ENCODE results near the gene MIGA2.

MIGA2 gene

DNA sequence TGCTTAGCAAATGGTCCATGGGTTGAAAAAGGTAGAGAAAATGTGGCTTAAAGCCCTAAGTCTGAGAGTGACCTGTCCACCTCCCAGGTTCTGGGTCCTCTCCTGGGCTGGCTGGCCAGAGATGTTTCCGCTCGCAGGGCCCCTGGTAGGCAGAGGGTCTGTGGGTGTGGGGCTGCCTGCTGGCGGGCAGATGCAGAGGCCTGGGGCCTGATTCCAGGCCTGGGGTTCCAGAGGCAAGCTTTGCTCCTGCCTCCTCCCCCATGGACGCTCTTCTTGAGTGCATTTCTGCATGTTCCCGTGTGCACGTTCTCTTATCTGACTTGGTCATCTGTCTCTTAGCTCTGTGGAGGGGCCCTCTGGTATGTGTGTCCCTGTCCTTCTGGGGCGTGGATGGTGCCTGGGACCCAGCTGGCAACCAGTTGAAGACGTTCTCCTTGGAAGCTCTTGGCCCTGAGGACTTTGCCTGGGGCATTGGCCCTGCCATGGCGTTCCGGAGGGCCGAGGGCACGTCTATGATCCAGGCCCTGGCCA is 3.8 kb downstream of the MIGA2 start:
- TF ChIP-seq, protein P1, sequence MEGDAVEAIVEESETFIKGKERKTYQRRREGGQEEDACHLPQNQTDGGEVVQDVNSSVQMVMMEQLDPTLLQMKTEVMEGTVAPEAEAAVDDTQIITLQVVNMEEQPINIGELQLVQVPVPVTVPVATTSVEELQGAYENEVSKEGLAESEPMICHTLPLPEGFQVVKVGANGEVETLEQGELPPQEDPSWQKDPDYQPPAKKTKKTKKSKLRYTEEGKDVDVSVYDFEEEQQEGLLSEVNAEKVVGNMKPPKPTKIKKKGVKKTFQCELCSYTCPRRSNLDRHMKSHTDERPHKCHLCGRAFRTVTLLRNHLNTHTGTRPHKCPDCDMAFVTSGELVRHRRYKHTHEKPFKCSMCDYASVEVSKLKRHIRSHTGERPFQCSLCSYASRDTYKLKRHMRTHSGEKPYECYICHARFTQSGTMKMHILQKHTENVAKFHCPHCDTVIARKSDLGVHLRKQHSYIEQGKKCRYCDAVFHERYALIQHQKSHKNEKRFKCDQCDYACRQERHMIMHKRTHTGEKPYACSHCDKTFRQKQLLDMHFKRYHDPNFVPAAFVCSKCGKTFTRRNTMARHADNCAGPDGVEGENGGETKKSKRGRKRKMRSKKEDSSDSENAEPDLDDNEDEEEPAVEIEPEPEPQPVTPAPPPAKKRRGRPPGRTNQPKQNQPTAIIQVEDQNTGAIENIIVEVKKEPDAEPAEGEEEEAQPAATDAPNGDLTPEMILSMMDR (IDR thresholded peaks at IDR 0.05; ENCODE audit: low read depth, low read length, missing control alignments), result no peak
- in situ Hi-C loops (cut with HindIII; ENCODE audit: low sequenced_read_pairs), result no loop called here
- DNase-seq (ENCODE audit: low read depth), result no peak
- no peak overlapping the region for H3K4me3 ChIP-seq (ENCODE audit: low read depth, low read length)

DNA sequence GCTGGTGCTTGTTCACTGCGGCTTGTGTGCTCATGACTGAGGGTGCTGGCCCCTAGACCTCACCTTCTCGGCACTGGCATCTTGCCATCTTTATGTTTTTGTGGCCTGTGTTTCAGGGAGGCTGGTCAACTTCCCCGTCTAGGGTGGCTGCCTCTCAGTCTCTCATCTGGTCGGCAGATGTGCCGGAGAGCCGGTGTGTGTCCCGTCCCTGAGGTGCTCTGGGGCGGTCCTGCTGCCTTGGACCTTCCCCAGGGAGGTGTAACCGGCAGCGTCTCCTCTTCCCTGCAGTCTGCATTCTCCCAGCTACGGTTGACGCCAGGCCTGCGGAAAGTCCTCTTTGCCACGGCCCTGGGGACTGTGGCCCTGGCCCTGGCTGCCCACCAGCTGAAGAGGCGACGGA is 5.6 kb downstream of the MIGA2 start:
- in situ Hi-C loops (cut with HindIII; ENCODE audit: low sequenced_read_pairs), result no loop called here
- TF ChIP-seq, protein P1 (IDR thresholded peaks at IDR 0.05; ENCODE audit: low read depth, low read length, missing control alignments), result no peak
- no peak overlapping the region for H3K4me3 ChIP-seq (ENCODE audit: low read depth, low read length)
- no peak for DNase-seq (ENCODE audit: low read depth)

DNA sequence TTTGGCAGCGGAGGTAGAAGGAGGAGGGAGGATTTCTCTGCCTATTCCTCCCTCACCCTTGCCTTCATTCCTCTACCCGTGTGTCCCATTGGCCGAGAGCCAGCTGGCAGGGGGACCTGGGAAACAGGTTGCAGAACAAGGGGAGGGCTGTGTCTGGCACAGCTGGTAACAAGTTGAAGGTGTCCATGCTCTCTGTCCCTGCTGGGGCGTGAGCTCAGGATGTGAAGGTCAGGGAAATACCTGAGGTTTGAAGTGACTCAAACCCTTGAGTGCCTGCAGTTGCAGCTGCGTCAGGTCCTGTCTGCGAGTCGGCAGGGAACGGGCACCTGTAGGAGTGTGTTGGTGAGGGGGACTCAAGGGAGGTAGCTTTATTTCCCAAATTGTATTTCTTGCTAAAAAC is 16.2 kb downstream of the MIGA2 start:
- in situ Hi-C loops (cut with HindIII; ENCODE audit: low sequenced_read_pairs), result no loop called here
- DNase-seq (ENCODE audit: low read depth), result no peak
- no peak overlapping the region for H3K4me3 ChIP-seq (ENCODE audit: low read depth, low read length)
- TF ChIP-seq, protein P1 (IDR thresholded peaks at IDR 0.05; ENCODE audit: low read depth, low read length, missing control alignments), result no peak

DNA sequence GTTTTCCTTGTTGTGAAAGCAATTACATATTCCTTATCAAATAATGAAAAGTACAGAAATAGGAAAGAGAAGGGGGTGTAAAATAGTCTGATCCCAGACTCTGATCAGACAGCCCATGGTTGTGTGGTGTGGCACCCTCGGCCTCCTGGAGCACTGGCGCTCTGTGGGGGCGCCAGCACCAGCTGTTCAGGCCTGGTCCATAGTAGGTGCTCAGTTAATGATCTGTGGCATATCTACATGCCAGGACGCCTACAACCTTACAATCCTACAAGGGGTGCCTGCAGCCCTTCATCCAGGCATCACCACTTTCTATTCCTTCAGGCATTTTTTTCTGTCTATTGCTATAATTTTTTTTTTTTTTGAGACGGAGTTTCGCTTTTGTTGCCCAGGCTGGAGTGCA is 16.6 kb downstream of the MIGA2 start:
- H3K4me3 ChIP-seq (ENCODE audit: low read depth, low read length), result no peak overlapping the region
- in situ Hi-C loops (cut with HindIII; ENCODE audit: low sequenced_read_pairs), result no loop called here
- TF ChIP-seq, protein P1 (IDR thresholded peaks at IDR 0.05; ENCODE audit: low read depth, low read length, missing control alignments), result no peak
- DNase-seq (ENCODE audit: low read depth), result no peak

DNA sequence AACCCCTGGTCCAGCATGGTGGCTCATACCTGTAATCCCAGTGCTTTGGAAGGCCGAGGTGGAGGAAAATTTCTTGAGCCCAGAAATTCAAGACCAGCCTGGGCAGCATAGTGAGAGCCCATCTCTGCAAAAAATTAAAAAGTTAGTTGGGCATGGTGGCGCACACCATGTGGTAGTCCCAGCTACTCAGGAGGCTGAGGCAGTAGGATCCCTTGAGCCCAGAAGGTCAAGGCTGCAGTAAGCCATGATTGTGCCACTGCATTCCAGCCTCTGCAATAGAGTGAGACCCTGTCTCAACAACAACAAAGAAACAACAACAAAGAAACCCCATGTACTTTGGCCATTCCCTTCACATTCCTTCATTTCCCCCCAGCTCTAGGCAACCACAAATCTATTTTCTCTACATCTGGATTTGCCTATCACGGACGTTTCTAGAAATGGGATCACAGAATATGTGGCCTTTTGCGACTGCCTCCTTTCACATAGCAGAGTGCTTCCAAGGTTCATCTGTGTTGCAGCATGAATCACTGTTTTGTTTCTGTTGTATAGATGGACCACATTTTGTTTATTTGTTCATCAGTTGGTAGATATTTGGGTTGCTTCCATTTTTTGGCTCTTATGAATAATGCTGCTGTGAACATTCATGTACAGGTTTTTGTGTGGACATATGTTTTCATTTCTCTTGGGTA is 17.9 kb downstream of the MIGA2 start:
- in situ Hi-C loops (cut with HindIII; ENCODE audit: low sequenced_read_pairs), result no loop called here
- no peak overlapping the region for H3K4me3 ChIP-seq (ENCODE audit: low read depth, low read length)
- DNase-seq (ENCODE audit: low read depth), result no peak
- TF ChIP-seq, protein P1 (IDR thresholded peaks at IDR 0.05; ENCODE audit: low read depth, low read length, missing control alignments), result no peak

DNA sequence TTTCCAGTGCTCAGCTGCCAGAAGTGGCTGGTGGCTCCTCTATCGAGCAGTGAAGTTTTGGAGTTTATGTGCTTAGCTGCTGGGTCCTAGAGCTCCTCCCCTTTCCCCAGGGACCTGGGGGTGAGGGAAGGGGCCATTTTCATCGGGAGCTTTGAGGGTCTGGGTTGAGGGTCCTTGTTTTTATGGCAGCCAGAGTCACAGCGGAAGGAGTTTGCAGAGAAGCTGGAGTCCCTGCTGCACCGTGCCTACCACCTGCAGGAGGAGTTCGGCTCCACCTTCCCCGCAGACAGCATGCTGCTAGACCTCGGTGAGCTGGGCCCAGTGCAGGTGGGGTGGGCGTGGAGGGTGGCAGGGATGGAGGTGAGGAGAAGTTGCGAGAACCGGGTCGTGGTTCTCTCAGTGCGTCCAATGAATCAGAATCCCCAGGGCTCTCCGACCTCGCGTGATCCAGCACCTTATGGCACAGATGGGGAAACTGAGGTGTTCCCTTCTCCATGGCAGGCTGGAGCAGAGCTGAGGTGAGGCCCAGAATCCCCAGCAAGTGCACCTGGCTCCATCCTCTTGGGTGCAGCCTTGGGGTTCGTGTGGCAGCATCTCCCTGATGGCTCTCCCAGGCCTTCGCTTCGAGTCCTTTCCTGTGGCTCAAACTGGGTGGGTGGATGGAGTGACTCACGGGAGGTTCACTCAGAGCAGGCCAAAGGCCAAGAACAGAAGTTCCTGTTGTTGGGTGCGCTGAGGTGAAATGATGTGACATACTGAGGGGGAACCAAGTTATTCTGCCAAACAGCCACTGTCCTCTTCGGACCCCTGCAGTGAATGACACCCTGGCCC is 22.8 kb downstream of the MIGA2 start:
- no peak overlapping the region for H3K4me3 ChIP-seq (ENCODE audit: low read depth, low read length)
- TF ChIP-seq, protein P1 (IDR thresholded peaks at IDR 0.05; ENCODE audit: low read depth, low read length, missing control alignments), result no peak
- DNase-seq (ENCODE audit: low read depth), result no peak
- in situ Hi-C loops (cut with HindIII; ENCODE audit: low sequenced_read_pairs), result no loop called here

Data from astrocyte of the cerebellum (primary cell).